PFSK-1 (cell line): ENCODE results near the gene ERICH4.

Source experiments
- FOXP2 ChIP-seq: optimal IDR thresholded peaks from 2 replicates; pipeline ENCODE3; 2011; ENCODE audit warnings: borderline replicate concordance, control low read depth, inconsistent platforms; ENCODE audit not compliant: insufficient read depth; ENCODE audit errors: extremely low read length, extremely low read depth
- SIN3A ChIP-seq: IDR thresholded peaks from 2 replicates; pipeline ENCODE4 v1.6.1; 2012; ENCODE audit warnings: mild to moderate bottlenecking, low read length, moderate library complexity, borderline replicate concordance; ENCODE audit not compliant: insufficient read depth

DNA sequence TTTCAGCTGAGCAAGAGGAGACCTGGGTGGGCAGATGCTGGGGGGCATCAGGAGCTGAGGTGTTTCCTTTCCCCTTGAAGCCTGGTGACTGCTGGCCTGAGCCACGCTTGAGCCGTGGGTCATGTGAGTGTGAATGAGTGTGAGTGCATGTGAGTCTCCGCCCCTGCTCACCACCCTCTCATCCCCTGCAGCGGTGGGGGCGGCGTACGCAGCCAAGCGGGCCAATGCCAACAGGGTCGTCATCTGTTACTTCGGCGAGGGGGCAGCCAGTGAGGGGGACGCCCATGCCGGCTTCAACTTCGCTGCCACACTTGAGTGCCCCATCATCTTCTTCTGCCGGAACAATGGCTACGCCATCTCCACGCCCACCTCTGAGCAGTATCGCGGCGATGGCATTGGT lies 21.0 kb upstream of the ERICH4 start:
- TF ChIP-seq FOXP2 = no peak
- no peak for TF ChIP-seq SIN3A
